Activated naive CD4-positive, alpha-beta T cell treated with anti-CD3 and anti-CD28 coated beads for 36 hours (primary cell): Measurements from ENCODE around the gene CELSR1. TPM values are rescaled to one million over a fixed set of nuclear protein-coding genes. Genes with fewer than 3 reads are reported as not detected.
"Not testable (repeated sequence)": the region's sequence is repeated elsewhere in the genome, so short reads cannot be mapped to it uniquely, and the experiment has no call there.

Experiments used
- CTCF ChIA-PET: fragments of 350-600 bp; sonication (Branson Sonifier 250); formaldehyde crosslinking; loops from one replicate; lab custom pipeline; 2021; ENCODE audit warnings: antibody characterized with exemption; lab: Charles Lee
- DNase-seq: peaks from one replicate; pipeline ENCODE4 v3.0.0-alpha.2; 2020
- H3K27ac Mint-ChIP-seq: one replicate; pipeline ENCODE4 v1.8.0; 2021; ENCODE audit warnings: mild to moderate bottlenecking, mixed read lengths
- H3K27me3 Mint-ChIP-seq: one replicate; pipeline ENCODE4 v1.8.0; 2021; ENCODE audit warnings: low read depth, mixed read lengths
- H3K36me3 Mint-ChIP-seq: one replicate; pipeline ENCODE4 v1.8.0; 2021; ENCODE audit warnings: low read depth, mixed read lengths
- H3K4me1 Mint-ChIP-seq: one replicate; pipeline ENCODE4 v1.8.0; 2021; ENCODE audit warnings: low read depth, mixed read lengths
- H3K4me3 Mint-ChIP-seq: one replicate; pipeline ENCODE4 v1.8.0; 2021; ENCODE audit warnings: mild to moderate bottlenecking, moderate library complexity, mixed read lengths
- H3K9me3 Mint-ChIP-seq: one replicate; pipeline ENCODE4 v1.8.0; 2021; ENCODE audit warnings: mixed read lengths
- intact Hi-C: fragments of 100-400 bp; cut with micrococcal nuclease; formaldehyde crosslinking; loops from one replicate; pipeline ENCODE4 v1.15.1; 2023
- total RNA-seq, 2 experiments: library from RNA; stranded (reverse); gene quantifications; one replicate each; pipeline ENCODE4 v1.2.3, GENCODE V29; 2021

CELSR1 gene
- total RNA-seq, 2 experiments from 2014 or later = 0.17 to 0.25 TPM

- Mint-ChIP-seq H3K4me3 (no peak overlapping the region), H3K36me3 (no peaks in the 10 kb centered on the region), H3K4me1 (peaks cover 2% of the 10 kb centered on the region), H3K9me3 (no peaks in the 10 kb centered on the region), H3K27me3 (peaks cover 2% of the 10 kb centered on the region), H3K27ac (no peak overlapping the region)
- CTCF ChIA-PET = interaction anchor here (0.7 kb wide), 1 partner anchor 30 kb away, joined by 3 read pairs; no protein-coding TSS in a partner anchor
- intact Hi-C loops = no loop called here
- DNase-seq = no peak
These were observed 27.9 kb downstream of the CELSR1 start for GRCh38 chr22:46509416-46510089.

DNA sequence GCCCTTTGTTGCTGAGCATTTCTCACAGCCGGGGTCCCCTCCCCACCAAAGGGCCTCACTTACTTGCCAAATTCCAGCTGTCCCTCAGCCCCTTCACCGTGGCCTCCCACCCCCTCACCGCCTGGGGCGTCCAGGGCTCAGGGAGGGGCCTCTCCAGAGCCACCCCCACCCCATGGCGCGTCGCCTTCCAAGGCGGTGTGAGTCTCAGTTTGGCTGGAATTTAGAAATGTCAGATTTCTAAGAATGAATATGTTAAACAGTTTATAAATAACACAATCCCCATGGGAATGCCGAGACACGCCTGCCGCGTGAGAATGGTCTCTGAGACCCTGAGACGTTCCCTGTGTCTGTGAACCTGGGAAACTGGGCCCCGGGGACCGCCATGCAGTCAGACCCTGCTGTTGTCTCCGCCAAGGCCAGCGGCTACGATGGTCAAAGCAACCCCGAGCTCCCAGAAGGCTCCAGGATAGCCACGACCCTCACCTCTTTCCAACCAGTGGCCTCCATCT, 28.9 kb downstream of the CELSR1 start:
- Mint-ChIP-seq H3K27ac (no peak overlapping the region), H3K4me1 (peaks cover 2% of the 10 kb centered on the region), H3K9me3 (no peaks in the 10 kb centered on the region)

GRCh38 chr22:46507451-46508425, 29.7 kb downstream of the CELSR1 start:
- DNase-seq = no peak
- CTCF ChIA-PET = no interaction called here
- intact Hi-C loops = no loop called here
- Mint-ChIP-seq H3K27me3 (peaks cover 2% of the 10 kb centered on the region), H3K9me3 (no peaks in the 10 kb centered on the region), H3K4me1 (peaks cover 2% of the 10 kb centered on the region), H3K27ac (no peak overlapping the region), H3K36me3 (no peaks in the 10 kb centered on the region), H3K4me3 (no peak overlapping the region)

More for the DNA sequence above, 28.9 kb downstream of the CELSR1 start:
- H3K27me3 Mint-ChIP-seq = peaks cover 2% of the 10 kb centered on the region
- no peak overlapping the region for H3K4me3 Mint-ChIP-seq
- CTCF ChIA-PET = no interaction called here
- no peaks in the 10 kb centered on the region for H3K36me3 Mint-ChIP-seq
- no peak for DNase-seq
- intact Hi-C loops = no loop called here

DNA sequence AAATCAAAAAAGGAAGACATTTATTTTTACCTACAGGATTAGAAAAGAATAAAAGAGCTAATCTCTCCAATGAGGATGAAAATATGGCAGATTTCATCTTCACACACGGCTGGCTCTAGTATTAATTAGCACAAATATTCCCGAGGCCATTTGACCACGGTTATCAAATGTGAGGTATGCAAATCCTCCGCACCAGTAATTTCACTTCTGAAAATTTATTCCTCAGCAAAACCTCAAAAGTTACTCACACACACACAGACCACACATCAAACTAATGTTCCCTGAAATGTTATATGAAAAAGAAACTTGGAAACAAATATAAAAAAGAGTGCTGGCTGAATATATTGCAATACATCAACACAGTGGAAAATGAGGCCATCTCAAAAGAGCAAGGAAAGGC, 32.8 kb downstream of the CELSR1 start:
- intact Hi-C loops = no loop called here
- Mint-ChIP-seq H3K4me1 (peaks cover 2% of the 10 kb centered on the region), H3K36me3 (no peaks in the 10 kb centered on the region), H3K27ac (no peak overlapping the region), H3K27me3 (peaks cover 7% of the 10 kb centered on the region), H3K9me3 (no peaks in the 10 kb centered on the region), H3K4me3 (no peak overlapping the region)
- CTCF ChIA-PET = no interaction called here
- DNase-seq = no peak

DNA sequence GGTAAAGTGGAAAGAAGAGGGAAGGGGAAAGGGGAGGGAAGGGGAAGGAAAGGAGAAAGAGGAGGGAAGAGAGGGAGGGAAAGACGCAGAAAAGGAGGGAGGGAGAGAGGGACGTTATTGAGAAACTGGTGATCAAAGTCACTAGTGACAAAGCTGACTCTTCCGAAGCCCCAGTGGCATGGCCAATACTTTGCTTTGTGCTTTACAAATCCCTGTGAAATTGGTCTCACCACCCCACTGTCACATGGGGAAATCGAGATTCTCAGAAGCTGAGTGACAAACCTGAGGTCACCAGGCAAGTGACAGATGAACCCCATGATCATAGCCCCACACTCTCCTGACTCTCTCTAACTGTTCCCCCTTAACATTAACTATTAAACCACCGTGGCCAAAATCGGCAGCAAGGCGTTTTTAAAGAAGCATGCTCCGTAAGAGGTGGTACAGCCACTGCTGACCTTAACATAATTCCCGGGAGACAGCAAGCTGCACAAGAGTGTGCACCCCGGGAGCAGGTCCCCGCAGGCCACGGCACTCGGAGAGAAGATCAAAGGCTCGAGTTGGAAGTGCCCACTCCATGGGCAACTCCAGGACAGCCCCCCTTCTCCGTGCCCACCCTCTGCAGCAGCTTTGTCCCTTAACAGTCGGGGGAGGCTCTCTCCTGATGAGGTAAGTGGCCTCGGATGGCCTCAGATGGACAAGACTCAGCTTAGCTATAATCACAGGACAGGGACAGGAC, 34.8 kb downstream of the CELSR1 start:
- Mint-ChIP-seq H3K27ac (no peak overlapping the region), H3K4me1 (peaks cover 11% of the 10 kb centered on the region), H3K36me3 (no peaks in the 10 kb centered on the region), H3K9me3 (no peaks in the 10 kb centered on the region), H3K27me3 (peaks cover 10% of the 10 kb centered on the region), H3K4me3 (no peak overlapping the region)
- DNase-seq = no peak
- CTCF ChIA-PET = no interaction called here
- intact Hi-C loops = no loop called here

GRCh38 chr22:46501701-46502100, 35.7 kb downstream of the CELSR1 start:
- DNase-seq = no peak
- peaks cover 10% of the 10 kb centered on the region for H3K27me3 Mint-ChIP-seq
- H3K9me3 Mint-ChIP-seq = no peaks in the 10 kb centered on the region
- no peaks in the 10 kb centered on the region for H3K36me3 Mint-ChIP-seq
- CTCF ChIA-PET = interaction anchor here (0.6 kb wide), 1 partner anchor 289 kb away, joined by 3 read pairs; no protein-coding TSS in a partner anchor
- H3K4me1 Mint-ChIP-seq = peaks cover 11% of the 10 kb centered on the region
- intact Hi-C loops = no loop called here
- no peak overlapping the region for H3K4me3 Mint-ChIP-seq
- no peak overlapping the region for H3K27ac Mint-ChIP-seq

- DNase-seq, H3K4me3 Mint-ChIP-seq, H3K27ac Mint-ChIP-seq, intact Hi-C loops, H3K36me3 Mint-ChIP-seq, H3K9me3 Mint-ChIP-seq: not testable (repeated sequence)
- Mint-ChIP-seq H3K4me1 (peaks cover 11% of the 10 kb centered on the region), H3K27me3 (peaks cover 10% of the 10 kb centered on the region)
- CTCF ChIA-PET = interaction anchor here (0.6 kb wide), 2 partner anchors 14 to 290 kb away, joined by 3 read pairs; no protein-coding TSS in a partner anchor
These were observed 36.2 kb downstream of the CELSR1 start for GRCh38 chr22:46501265-46501664.

DNA sequence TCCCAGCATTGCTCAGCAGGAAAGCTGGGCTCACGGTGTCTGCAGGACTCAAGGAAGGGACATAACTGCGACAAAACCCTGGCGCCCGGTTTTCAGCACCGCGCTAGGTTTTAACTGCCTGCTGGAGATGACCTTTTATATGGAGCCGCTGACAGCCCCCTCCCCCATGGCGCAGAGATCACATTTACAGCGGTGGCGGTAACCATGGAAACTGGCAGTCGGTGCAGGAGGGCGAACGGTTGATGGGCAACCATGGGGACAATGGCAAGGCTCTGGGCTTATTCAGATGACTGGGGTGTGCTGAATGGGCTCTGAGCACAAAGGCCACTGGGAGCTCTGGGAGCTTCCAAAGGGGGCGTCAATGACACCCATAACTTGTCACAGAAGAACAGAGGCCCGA, 37.2 kb downstream of the CELSR1 start:
- DNase-seq = no peak
- no peak overlapping the region for H3K27ac Mint-ChIP-seq
- H3K36me3 Mint-ChIP-seq = no peaks in the 10 kb centered on the region
- CTCF ChIA-PET = no interaction called here
- H3K9me3 Mint-ChIP-seq = no peaks in the 10 kb centered on the region
- peaks cover 10% of the 10 kb centered on the region for H3K27me3 Mint-ChIP-seq
- H3K4me3 Mint-ChIP-seq = no peak overlapping the region
- H3K4me1 Mint-ChIP-seq = peaks cover 11% of the 10 kb centered on the region
- intact Hi-C loops = no loop called here

DNA sequence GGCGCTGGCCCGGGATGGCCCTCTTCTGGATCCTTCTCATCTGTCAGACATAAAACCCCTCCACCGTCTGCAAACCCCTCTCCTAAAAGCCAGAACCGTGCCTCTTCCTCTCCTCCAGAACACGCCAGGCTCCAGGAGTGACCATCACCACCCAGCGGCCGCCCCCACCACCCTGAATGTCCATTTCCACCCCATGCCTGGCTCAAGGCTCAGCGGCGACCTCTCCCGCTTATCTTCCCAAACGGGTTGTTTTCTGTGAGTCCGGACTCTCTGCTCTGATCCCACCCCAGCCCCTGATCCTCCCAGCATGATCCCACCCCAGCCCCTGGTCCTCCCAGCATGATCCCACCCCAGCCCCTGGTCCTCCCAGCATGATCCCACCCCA, 37.6 kb downstream of the CELSR1 start:
- Mint-ChIP-seq H3K9me3 (no peaks in the 10 kb centered on the region), H3K4me1 (peaks cover 11% of the 10 kb centered on the region), H3K36me3 (no peaks in the 10 kb centered on the region), H3K27ac (no peak overlapping the region), H3K27me3 (peaks cover 10% of the 10 kb centered on the region), H3K4me3 (no peak overlapping the region)
- CTCF ChIA-PET = no interaction called here
- no peak for DNase-seq
- intact Hi-C loops = no loop called here

DNA sequence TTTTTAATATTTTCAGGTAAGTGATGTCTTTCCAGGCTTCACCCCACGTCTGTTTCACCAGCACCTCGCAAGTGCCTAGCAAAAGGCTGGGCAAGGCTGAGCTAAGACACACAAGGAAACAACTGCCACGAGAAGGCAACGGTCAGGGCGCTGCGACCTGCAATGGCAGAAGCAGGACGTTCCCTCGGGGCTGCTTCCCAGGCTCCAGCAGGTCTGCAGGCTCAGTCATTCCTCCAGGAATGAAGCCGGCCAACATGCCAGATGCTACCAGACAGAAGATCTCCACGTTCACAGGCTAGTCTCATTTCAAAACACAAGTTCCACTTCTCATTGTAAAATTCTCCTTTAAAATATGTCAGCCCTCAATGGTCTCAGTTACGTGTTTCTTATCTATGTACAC, 45.5 kb downstream of the CELSR1 start:
- DNase-seq = no peak
- H3K9me3 Mint-ChIP-seq = no peaks in the 10 kb centered on the region
- H3K27ac Mint-ChIP-seq = no peak overlapping the region
- CTCF ChIA-PET = interaction anchor here (0.7 kb wide), 1 partner anchor 25 kb away, joined by 3 read pairs; no protein-coding TSS in a partner anchor
- H3K4me1 Mint-ChIP-seq = no peaks in the 10 kb centered on the region
- H3K27me3 Mint-ChIP-seq = peaks cover 3% of the 10 kb centered on the region
- H3K4me3 Mint-ChIP-seq = no peak overlapping the region
- intact Hi-C loops = no loop called here
- H3K36me3 Mint-ChIP-seq = no peaks in the 10 kb centered on the region

GRCh38 chr22:46490538-46490937, 46.9 kb downstream of the CELSR1 start:
- Mint-ChIP-seq H3K27me3 (peaks cover 3% of the 10 kb centered on the region), H3K4me1 (no peaks in the 10 kb centered on the region), H3K4me3 (no peak overlapping the region), H3K27ac (no peak overlapping the region), H3K9me3 (no peaks in the 10 kb centered on the region), H3K36me3 (no peaks in the 10 kb centered on the region)
- intact Hi-C loops = no loop called here
- DNase-seq = no peak
- CTCF ChIA-PET = no interaction called here
